HepG2 (cell line): Measurements from ENCODE around the gene AHSG. TPM values are rescaled to one million over a fixed set of nuclear protein-coding genes. Genes with fewer than 3 reads are reported as not detected.
A peak's percentile ranks its signal among the peaks of the same experiment; 100 is the strongest.

Experiments
- ARHGAP35 ChIP-seq: sonication (generic); formaldehyde crosslinking; IDR thresholded peaks from 2 replicates; pipeline ENCODE4 v1.9.0; 2022; ENCODE audit warnings: mild to moderate bottlenecking, inconsistent platforms, moderate library complexity, missing genetic modification reagents, borderline replicate concordance
- CC2D1A ChIP-seq: sonication (generic); formaldehyde crosslinking; IDR thresholded peaks from 2 replicates; pipeline ENCODE4 v1.8.1; 2023; ENCODE audit warnings: mild to moderate bottlenecking, missing genetic modification reagents
- FOXO1 ChIP-seq: sonication (generic); formaldehyde crosslinking; IDR thresholded peaks from 2 replicates; pipeline ENCODE4 v1.4.0; 2020; ENCODE audit warnings: missing genetic modification reagents
- HMGXB4 ChIP-seq, 2 experiments: sonication (generic) in 1 of 2; formaldehyde crosslinking in 1 of 2; IDR thresholded peaks; 2 replicates each; pipeline versions ENCODE4 v1.4.0 to v1.6.1; 2018 to 2020; ENCODE audit warnings: missing genetic modification reagents in 2 of 2, borderline replicate concordance in 1 of 2, low read depth in 1 of 2, mild to moderate bottlenecking in 1 of 2, missing biosample characterization in 1 of 2
- RBM39 ChIP-seq: fragments of 200-400 bp; formaldehyde crosslinking; IDR thresholded peaks from one replicate; pipeline ENCODE4 v1.6.1; 2018; ENCODE audit warnings: antibody characterized with exemption, mild to moderate bottlenecking, low read depth, low read length; ENCODE audit not compliant: poor library complexity, severe bottlenecking
- SPEN ChIP-seq: sonication (generic); formaldehyde crosslinking; IDR thresholded peaks from 2 replicates; pipeline ENCODE4 v1.5.1; 2020; ENCODE audit warnings: low read depth, mild to moderate bottlenecking, missing genetic modification reagents
- TARDBP ChIP-seq: sonication (generic); formaldehyde crosslinking; IDR thresholded peaks from 2 replicates; pipeline ENCODE4 v1.8.0; 2022; ENCODE audit warnings: mild to moderate bottlenecking, missing genetic modification reagents
- TBX2 ChIP-seq: sonication (generic); formaldehyde crosslinking; IDR thresholded peaks from 2 replicates; pipeline ENCODE4 v1.5.0; 2020; ENCODE audit warnings: missing genetic modification reagents, mild to moderate bottlenecking, borderline replicate concordance
- TOPORS ChIP-seq: sonication (generic); formaldehyde crosslinking; IDR thresholded peaks from 2 replicates; pipeline ENCODE4 v1.8.0; 2023; ENCODE audit warnings: mild to moderate bottlenecking, missing genetic modification reagents
- ZMYM4 ChIP-seq: sonication (generic); formaldehyde crosslinking; IDR thresholded peaks from 2 replicates; pipeline ENCODE4 v1.8.1; 2023; ENCODE audit warnings: mild to moderate bottlenecking, missing genetic modification reagents
- ZNF124 ChIP-seq: sonication (generic); formaldehyde crosslinking; IDR thresholded peaks from 2 replicates; pipeline ENCODE4 v1.4.0; 2020; ENCODE audit warnings: missing genetic modification reagents
- polyA plus RNA-seq, 8 experiments: library from polyadenylated mRNA; depleted of rRNA in 3 of 8; stranded (reverse) in 7 of 8; unstranded in 1 of 8; fragments of >200 nt; fragmentation: Illumina TruSeq in 4 of 8; extraction: Trizol in 4 of 8; gene quantifications; 2 replicates each; pipeline versions ENCODE4 v1.2.1 to v1.2.3, GENCODE V29; 2011 to 2016; ENCODE audit warnings: low read depth in 4 of 8, missing spikeins in 1 of 8, mixed read lengths in 1 of 8; ENCODE audit not compliant: insufficient read depth in 1 of 8
- total RNA-seq, 5 experiments: library from RNA; depleted of rRNA; stranded (reverse); fragments of >200 nt; fragmentation: Illumina TruSeq; extraction: Trizol; gene quantifications; 2 replicates each; pipeline ENCODE4 v1.2.3, GENCODE V29; 2016; ENCODE audit warnings: low read depth in 1 of 5
- TF ChIP-seq, protein P1 (sequence below): IDR thresholded peaks from 2 replicates; pipeline ENCODE4 v1.6.1; 2018; ENCODE audit warnings: missing genetic modification reagents, mild to moderate bottlenecking, missing compliant biosample characterization
- TF ChIP-seq, protein P2 (sequence below): sonication (generic); formaldehyde crosslinking; IDR thresholded peaks from 2 replicates; pipeline ENCODE4 v1.8.0; 2022; ENCODE audit warnings: missing genetic modification reagents, mild to moderate bottlenecking, moderate library complexity, borderline replicate concordance
- TF ChIP-seq, protein P3 (sequence below): sonication (generic); formaldehyde crosslinking; IDR thresholded peaks from 2 replicates; pipeline ENCODE4 v1.4.0; 2020; ENCODE audit warnings: missing genetic modification reagents, borderline replicate concordance
- TF ChIP-seq, protein P4 (sequence below): IDR thresholded peaks from 2 replicates; pipeline ENCODE4 v1.6.1; 2016

AHSG gene
- total and polyA plus RNA-seq, 2 of the 13 experiments (the other 11 are each of a cell fraction or from before 2014, with no cell fraction given): 2,043 to 19,152 TPM

GRCh38 chr3:186617036-186617946 is 4.4 kb downstream of the AHSG start (continued):
- TF ChIP-seq HMGXB4 (CRISPR knock-in tag; IDR thresholded peaks at IDR 0.05; ENCODE audit: borderline replicate concordance in 1 of 2, low read depth in 1 of 2) (peak; percentile 42 to 71; a peak in 2 of 4 replicates), SPEN (CRISPR knock-in tag) (peak; percentile 36; the same call in 1 of the 2 replicates), FOXO1 (CRISPR knock-in tag) (0 out of 2 replicates have a peak, but pooled peaks have one; percentile 54), TOPORS (peak; percentile 74), ZMYM4 (CRISPR knock-in tag) (peak; percentile 57), ZNF124 (CRISPR knock-in tag) (no peak), ARHGAP35 (peak; percentile 27; the same call in 1 of the 2 replicates), RBM39 (peak; percentile 6), TARDBP (CRISPR knock-in tag) (0 out of 2 replicates have a peak, but pooled peaks have one; percentile 17), CC2D1A (no peak), TBX2 (CRISPR knock-in tag) (peak; percentile 50; the same call in 1 of the 2 replicates)
- TF ChIP-seq, protein P1, sequence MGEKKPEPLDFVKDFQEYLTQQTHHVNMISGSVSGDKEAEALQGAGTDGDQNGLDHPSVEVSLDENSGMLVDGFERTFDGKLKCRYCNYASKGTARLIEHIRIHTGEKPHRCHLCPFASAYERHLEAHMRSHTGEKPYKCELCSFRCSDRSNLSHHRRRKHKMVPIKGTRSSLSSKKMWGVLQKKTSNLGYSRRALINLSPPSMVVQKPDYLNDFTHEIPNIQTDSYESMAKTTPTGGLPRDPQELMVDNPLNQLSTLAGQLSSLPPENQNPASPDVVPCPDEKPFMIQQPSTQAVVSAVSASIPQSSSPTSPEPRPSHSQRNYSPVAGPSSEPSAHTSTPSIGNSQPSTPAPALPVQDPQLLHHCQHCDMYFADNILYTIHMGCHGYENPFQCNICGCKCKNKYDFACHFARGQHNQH (CRISPR knock-in tag): peak; percentile 24; the same call in 1 of the 2 replicates
- TF ChIP-seq, protein P2, sequence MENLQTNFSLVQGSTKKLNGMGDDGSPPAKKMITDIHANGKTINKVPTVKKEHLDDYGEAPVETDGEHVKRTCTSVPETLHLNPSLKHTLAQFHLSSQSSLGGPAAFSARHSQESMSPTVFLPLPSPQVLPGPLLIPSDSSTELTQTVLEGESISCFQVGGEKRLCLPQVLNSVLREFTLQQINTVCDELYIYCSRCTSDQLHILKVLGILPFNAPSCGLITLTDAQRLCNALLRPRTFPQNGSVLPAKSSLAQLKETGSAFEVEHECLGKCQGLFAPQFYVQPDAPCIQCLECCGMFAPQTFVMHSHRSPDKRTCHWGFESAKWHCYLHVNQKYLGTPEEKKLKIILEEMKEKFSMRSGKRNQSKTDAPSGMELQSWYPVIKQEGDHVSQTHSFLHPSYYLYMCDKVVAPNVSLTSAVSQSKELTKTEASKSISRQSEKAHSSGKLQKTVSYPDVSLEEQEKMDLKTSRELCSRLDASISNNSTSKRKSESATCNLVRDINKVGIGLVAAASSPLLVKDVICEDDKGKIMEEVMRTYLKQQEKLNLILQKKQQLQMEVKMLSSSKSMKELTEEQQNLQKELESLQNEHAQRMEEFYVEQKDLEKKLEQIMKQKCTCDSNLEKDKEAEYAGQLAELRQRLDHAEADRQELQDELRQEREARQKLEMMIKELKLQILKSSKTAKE (CRISPR knock-in tag): peak; percentile 46; the same call in 1 of the 2 replicates
- TF ChIP-seq, protein P3, sequence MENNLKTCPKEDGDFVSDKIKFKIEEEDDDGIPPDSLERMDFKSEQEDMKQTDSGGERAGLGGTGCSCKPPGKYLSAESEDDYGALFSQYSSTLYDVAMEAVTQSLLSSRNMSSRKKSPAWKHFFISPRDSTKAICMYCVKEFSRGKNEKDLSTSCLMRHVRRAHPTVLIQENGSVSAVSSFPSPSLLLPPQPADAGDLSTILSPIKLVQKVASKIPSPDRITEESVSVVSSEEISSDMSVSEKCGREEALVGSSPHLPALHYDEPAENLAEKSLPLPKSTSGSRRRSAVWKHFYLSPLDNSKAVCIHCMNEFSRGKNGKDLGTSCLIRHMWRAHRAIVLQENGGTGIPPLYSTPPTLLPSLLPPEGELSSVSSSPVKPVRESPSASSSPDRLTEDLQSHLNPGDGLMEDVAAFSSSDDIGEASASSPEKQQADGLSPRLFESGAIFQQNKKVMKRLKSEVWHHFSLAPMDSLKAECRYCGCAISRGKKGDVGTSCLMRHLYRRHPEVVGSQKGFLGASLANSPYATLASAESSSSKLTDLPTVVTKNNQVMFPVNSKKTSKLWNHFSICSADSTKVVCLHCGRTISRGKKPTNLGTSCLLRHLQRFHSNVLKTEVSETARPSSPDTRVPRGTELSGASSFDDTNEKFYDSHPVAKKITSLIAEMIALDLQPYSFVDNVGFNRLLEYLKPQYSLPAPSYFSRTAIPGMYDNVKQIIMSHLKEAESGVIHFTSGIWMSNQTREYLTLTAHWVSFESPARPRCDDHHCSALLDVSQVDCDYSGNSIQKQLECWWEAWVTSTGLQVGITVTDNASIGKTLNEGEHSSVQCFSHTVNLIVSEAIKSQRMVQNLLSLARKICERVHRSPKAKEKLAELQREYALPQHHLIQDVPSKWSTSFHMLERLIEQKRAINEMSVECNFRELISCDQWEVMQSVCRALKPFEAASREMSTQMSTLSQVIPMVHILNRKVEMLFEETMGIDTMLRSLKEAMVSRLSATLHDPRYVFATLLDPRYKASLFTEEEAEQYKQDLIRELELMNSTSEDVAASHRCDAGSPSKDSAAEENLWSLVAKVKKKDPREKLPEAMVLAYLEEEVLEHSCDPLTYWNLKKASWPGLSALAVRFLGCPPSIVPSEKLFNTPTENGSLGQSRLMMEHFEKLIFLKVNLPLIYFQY: peak; percentile 24; the same call in 1 of the 2 replicates
- TF ChIP-seq, protein P4, sequence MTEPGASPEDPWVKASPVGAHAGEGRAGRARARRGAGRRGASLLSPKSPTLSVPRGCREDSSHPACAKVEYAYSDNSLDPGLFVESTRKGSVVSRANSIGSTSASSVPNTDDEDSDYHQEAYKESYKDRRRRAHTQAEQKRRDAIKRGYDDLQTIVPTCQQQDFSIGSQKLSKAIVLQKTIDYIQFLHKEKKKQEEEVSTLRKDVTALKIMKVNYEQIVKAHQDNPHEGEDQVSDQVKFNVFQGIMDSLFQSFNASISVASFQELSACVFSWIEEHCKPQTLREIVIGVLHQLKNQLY (CRISPR knock-in tag): no peak
